NT2/D1 (cell line): ENCODE data around the gene VAV2.

ENCODE experiments used
- SUZ12 ChIP-seq: IDR thresholded peaks from 2 replicates; pipeline ENCODE4 v1.6.1; 2011; ENCODE audit not compliant: insufficient read length, insufficient read depth; ENCODE audit errors: extremely low read depth
- YY1 ChIP-seq: IDR thresholded peaks from 2 replicates; pipeline ENCODE4 v1.6.1; 2011; ENCODE audit not compliant: insufficient read length, insufficient read depth

DNA sequence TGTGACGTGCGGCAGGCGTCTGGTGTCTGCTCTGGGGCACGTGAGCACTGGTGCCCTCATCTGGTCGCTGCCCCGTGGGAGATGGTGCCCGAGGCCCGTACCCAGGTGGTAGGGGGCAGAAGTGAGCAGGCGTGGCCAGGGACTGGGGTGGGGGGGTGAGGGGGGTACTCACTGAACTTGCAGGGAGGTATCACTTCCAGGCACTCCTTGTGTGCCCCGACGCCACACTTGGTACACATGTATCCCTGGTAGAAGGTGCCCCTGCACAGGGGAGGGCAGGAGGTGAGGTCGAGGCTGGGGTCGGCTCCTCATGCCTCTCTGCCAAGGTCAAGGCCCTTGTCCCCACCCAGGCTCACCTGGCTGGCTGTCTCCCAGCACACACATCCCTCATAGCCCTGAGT lies 208.8 kb downstream of the VAV2 start:
- TF ChIP-seq YY1: no peak
- no peak for TF ChIP-seq SUZ12
